Measurements from ENCODE around the gene ATRN.
"Not testable (repeated sequence)": the region's sequence is repeated elsewhere in the genome, so short reads cannot be mapped to it uniquely, and the experiment has no call there.

The ATRN gene

DNA sequence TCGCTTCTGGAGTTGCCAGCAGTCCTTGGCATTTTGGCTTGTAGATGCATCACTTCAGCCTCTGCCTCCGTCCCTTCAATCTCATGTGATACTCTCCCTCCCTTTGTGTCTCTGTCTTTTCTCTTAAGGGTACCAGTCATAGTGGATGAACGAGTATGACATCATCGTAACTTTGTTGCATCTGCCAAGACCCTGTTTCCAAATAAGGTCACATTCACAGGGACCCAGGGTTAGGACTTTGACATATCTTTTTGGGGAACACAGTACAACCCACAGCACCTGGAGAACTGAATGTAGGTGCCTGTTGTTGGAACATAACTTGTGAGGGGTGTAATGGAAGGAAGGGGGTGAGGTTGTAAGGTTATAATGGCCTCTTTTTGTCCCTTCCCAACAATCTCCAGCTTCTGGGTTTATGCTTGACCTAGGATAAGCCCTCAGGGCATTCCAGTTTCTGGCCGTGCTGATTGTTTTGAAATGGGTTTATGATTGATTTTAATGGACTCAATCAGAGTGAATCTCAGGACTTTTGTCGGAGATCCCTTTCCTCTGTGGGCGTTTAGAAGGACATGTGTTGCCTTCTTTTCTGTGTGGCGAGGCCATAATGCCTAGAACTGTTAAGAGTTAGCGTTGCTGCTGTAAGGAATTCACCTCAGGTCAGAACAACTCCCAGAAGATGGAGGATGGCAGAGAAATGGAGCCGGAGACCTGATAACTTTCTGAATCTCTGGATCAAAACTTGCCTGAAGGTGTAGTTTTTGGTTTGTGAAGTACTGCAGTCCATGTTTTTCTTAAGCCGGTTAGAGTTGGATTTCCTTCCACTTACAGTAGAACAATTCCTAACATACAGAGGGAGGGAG lies 9.2 kb downstream of the ATRN start:
- no peak overlapping the region for H3K27ac Mint-ChIP-seq
- no peak overlapping the region for H3K4me3 Mint-ChIP-seq
- H3K36me3 Mint-ChIP-seq = no peaks in the 10 kb centered on the region
- no peaks in the 10 kb centered on the region for H3K27me3 Mint-ChIP-seq
- no peaks in the 10 kb centered on the region for H3K9me3 Mint-ChIP-seq
- H3K4me1 Mint-ChIP-seq = peaks cover 31% of the 10 kb centered on the region

DNA sequence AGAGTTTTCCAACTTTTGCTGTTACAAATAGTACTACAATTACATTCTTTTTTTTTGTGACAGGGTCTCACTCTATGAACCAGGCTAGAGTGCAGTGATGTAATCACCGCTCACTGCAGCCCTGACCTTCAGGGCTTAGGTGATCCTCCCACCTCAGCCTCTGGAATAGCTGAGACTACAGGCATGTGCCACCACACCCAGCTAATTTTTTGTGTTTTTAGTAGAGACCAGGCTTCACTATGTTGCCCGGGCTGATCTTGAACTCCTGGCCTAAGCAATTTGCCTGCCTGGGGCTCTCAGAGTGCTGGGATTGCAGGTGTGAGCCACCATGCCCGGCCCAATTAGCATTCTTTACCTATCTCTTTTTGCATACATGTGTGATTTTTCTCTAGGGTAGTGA lies 12.5 kb downstream of the ATRN start:
- Mint-ChIP-seq H3K36me3 (peaks cover 16% of the 10 kb centered on the region), H3K4me1 (peaks cover 46% of the 10 kb centered on the region), H3K4me3 (no peak overlapping the region), H3K27ac (no peak overlapping the region), H3K27me3 (no peaks in the 10 kb centered on the region), H3K9me3 (peaks cover 5% of the 10 kb centered on the region)

GRCh38 chr20:3483784-3484183 lies 13.0 kb downstream of the ATRN start:
- H3K9me3 Mint-ChIP-seq = peaks cover 5% of the 10 kb centered on the region
- H3K36me3 Mint-ChIP-seq = peaks cover 16% of the 10 kb centered on the region
- H3K4me1 Mint-ChIP-seq = peaks cover 46% of the 10 kb centered on the region
- no peaks in the 10 kb centered on the region for H3K27me3 Mint-ChIP-seq
- no peak overlapping the region for H3K4me3 Mint-ChIP-seq
- H3K27ac Mint-ChIP-seq = no peak overlapping the region

DNA sequence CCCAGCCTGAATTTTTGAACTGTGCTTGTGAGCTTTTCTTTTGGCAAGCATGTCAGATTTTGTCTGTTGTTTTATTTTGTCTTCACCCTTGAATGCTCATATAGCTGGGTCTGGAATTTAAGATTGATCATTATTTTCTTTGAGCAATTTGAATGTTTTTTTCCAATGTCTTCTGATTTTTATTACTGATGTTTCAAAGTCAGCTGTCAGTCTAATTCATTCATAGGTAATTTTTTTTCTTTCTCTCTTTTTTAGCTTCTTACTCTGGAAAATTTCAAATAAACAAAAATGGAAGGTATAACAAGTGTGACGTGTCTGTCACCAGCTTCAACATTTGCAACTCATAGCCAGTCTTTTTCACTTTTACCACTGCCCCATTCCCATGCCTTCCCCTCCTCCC lies 15.1 kb downstream of the ATRN start:
- no peak overlapping the region for H3K27ac Mint-ChIP-seq
- peaks cover 5% of the 10 kb centered on the region for H3K9me3 Mint-ChIP-seq
- peaks cover 34% of the 10 kb centered on the region for H3K4me1 Mint-ChIP-seq
- H3K4me3 Mint-ChIP-seq = no peak overlapping the region
- H3K27me3 Mint-ChIP-seq = no peaks in the 10 kb centered on the region
- peaks cover 20% of the 10 kb centered on the region for H3K36me3 Mint-ChIP-seq

- Mint-ChIP-seq H3K9me3 (peaks cover 5% of the 10 kb centered on the region), H3K4me1 (peaks cover 30% of the 10 kb centered on the region)
Measured at GRCh38 chr20:3486850-3487249, 16.0 kb downstream of the ATRN start.

GRCh38 chr20:3492669-3493068 lies 21.9 kb downstream of the ATRN start:
- Mint-ChIP-seq H3K27me3 (no peaks in the 10 kb centered on the region), H3K27ac (no peak overlapping the region), H3K4me1 (peaks cover 9% of the 10 kb centered on the region), H3K36me3 (peaks cover 18% of the 10 kb centered on the region), H3K9me3 (no peaks in the 10 kb centered on the region), H3K4me3 (no peak overlapping the region)

More at GRCh38 chr20:3486850-3487249, 16.0 kb downstream of the ATRN start:
- Mint-ChIP-seq H3K36me3 (peaks cover 20% of the 10 kb centered on the region), H3K27ac (no peak overlapping the region), H3K27me3 (no peaks in the 10 kb centered on the region), H3K4me3 (no peak overlapping the region)

GRCh38 chr20:3494218-3494617 lies 23.4 kb downstream of the ATRN start:
- H3K27me3 Mint-ChIP-seq = no peaks in the 10 kb centered on the region
- peaks cover 3% of the 10 kb centered on the region for H3K4me1 Mint-ChIP-seq
- H3K27ac Mint-ChIP-seq = no peak overlapping the region
- no peak overlapping the region for H3K4me3 Mint-ChIP-seq
- no peaks in the 10 kb centered on the region for H3K9me3 Mint-ChIP-seq
- H3K36me3 Mint-ChIP-seq = peaks cover 16% of the 10 kb centered on the region

DNA sequence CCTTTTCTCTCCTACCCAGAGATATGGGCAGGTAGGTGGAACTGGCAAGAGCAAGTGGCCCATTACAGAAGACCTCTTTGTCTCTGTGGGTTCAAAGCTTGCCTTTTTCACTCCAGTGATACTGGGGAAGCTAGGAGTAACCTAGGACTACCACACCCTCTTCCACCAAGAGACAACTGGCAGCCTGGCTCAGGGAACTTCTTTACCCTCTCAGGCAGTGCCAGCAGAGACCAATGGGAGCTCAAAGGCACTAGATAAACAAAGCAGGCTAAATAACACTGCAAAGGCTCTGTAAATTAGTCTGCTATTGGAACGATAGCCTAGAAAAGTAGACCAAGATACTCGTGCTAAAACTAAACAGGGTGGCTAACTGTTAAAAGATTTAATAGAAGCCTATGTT lies 32.1 kb downstream of the ATRN start:
- peaks cover 11% of the 10 kb centered on the region for H3K36me3 Mint-ChIP-seq
- H3K27me3 Mint-ChIP-seq = no peaks in the 10 kb centered on the region
- H3K4me1 Mint-ChIP-seq = peaks cover 15% of the 10 kb centered on the region
- H3K27ac Mint-ChIP-seq = no peak overlapping the region
- no peak overlapping the region for H3K4me3 Mint-ChIP-seq
- no peaks in the 10 kb centered on the region for H3K9me3 Mint-ChIP-seq

DNA sequence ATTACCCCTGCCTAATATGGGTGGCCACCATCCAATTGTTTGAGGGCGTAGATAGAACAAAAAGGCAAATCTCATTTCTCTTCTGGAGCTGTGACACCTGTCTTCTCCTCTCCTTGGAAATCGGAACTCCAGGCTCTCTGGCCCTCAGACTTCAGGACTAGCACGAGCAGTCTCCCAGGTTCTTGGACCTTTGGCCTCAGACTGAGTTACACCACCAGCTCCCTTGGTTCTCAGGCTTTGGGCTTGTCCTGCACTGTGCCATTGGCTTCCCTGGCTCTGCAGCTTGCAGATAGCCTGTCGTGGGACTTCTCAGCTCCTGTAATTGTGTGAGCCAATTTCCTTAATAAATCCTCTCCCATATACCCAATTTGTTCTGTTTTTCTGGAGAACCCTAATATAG lies 34.3 kb downstream of the ATRN start:
- Mint-ChIP-seq H3K36me3 (peaks cover 13% of the 10 kb centered on the region), H3K4me3 (no peak overlapping the region), H3K27me3 (no peaks in the 10 kb centered on the region), H3K27ac (no peak overlapping the region), H3K9me3 (no peaks in the 10 kb centered on the region), H3K4me1 (peaks cover 19% of the 10 kb centered on the region)

GRCh38 chr20:3509064-3509463 lies 38.2 kb downstream of the ATRN start:
- Mint-ChIP-seq H3K27me3 (no peaks in the 10 kb centered on the region), H3K27ac (no peak overlapping the region), H3K4me1 (peaks cover 10% of the 10 kb centered on the region), H3K4me3 (no peak overlapping the region), H3K9me3 (no peaks in the 10 kb centered on the region), H3K36me3 (peaks cover 9% of the 10 kb centered on the region)

GRCh38 chr20:3510110-3510509 lies 39.3 kb downstream of the ATRN start:
- H3K9me3 Mint-ChIP-seq = no peaks in the 10 kb centered on the region
- no peaks in the 10 kb centered on the region for H3K27me3 Mint-ChIP-seq
- no peak overlapping the region for H3K27ac Mint-ChIP-seq
- H3K4me3 Mint-ChIP-seq = no peak overlapping the region
- peaks cover 11% of the 10 kb centered on the region for H3K4me1 Mint-ChIP-seq
- peaks cover 8% of the 10 kb centered on the region for H3K36me3 Mint-ChIP-seq

GRCh38 chr20:3512239-3512638 lies 41.4 kb downstream of the ATRN start:
- not testable (repeated sequence) for H3K4me3 Mint-ChIP-seq, H3K4me1 Mint-ChIP-seq

DNA sequence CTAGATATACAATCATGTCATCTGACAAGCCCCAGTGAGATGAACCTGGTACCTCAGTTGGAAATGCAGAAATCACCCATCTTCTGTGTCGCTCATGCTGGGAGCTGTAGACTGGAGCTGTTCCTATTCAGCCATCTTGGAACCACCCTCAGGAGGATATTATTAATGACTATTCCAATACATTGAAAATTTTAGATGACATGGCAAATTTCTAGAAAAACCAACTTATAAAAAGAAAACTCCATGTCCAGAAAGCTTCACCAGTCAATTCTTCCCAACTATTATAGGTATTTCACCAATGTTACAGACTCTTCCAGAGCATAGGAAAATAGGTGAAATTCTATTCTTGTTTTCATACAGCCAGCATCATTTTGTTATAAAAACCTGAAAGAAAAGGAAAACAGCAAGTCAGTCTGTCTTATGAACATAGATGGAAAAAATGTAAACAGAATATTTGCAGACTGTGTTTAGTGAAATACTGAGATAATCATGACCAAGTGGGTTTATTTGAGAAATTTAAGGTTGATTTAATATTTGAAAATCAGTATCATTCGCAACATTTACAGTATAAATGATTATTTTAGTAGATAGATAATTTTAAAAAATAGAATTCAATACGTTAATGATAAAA lies 43.3 kb downstream of the ATRN start:
- Mint-ChIP-seq H3K27me3 (no peaks in the 10 kb centered on the region), H3K9me3 (peaks cover 1% of the 10 kb centered on the region), H3K27ac (no peak overlapping the region), H3K4me3 (no peak overlapping the region), H3K4me1 (peaks cover 10% of the 10 kb centered on the region), H3K36me3 (peaks cover 8% of the 10 kb centered on the region)

More at GRCh38 chr20:3512239-3512638, 41.4 kb downstream of the ATRN start:
- not testable (repeated sequence) for H3K9me3 Mint-ChIP-seq, H3K27ac Mint-ChIP-seq, H3K36me3 Mint-ChIP-seq, H3K27me3 Mint-ChIP-seq

GRCh38 chr20:3515379-3516170 lies 44.8 kb downstream of the ATRN start:
- no peaks in the 10 kb centered on the region for H3K27me3 Mint-ChIP-seq
- peaks cover 6% of the 10 kb centered on the region for H3K4me1 Mint-ChIP-seq
- peaks cover 13% of the 10 kb centered on the region for H3K9me3 Mint-ChIP-seq
- H3K4me3 Mint-ChIP-seq = no peak overlapping the region
- peaks cover 18% of the 10 kb centered on the region for H3K36me3 Mint-ChIP-seq
- H3K27ac Mint-ChIP-seq = no peak overlapping the region

- H3K9me3 Mint-ChIP-seq = peaks cover 32% of the 10 kb centered on the region
- H3K27ac Mint-ChIP-seq = no peak overlapping the region
- H3K4me3 Mint-ChIP-seq = no peak overlapping the region
- H3K36me3 Mint-ChIP-seq = peaks cover 27% of the 10 kb centered on the region
- peaks cover 5% of the 10 kb centered on the region for H3K4me1 Mint-ChIP-seq
- no peaks in the 10 kb centered on the region for H3K27me3 Mint-ChIP-seq
Measured at GRCh38 chr20:3521852-3522740, 51.3 kb downstream of the ATRN start.
